Femur (tissue), 1 donor: ENCODE results near the gene AGBL4.

Experiments
- DNase-seq: peaks from one replicate; pipeline ENCODE4 v3.0.0-alpha.2; 2017

The AGBL4 gene

GRCh38 chr1:48936436-48936835, 1087.3 kb downstream of the AGBL4 start:
- DNase-seq = no peak

- DNase-seq = no peak
Measured at GRCh38 chr1:48932366-48932765, 1091.4 kb downstream of the AGBL4 start.

GRCh38 chr1:48931506-48932192, 1092.1 kb downstream of the AGBL4 start:
- no peak for DNase-seq

- DNase-seq = no peak
Measured at GRCh38 chr1:48930011-48930410, 1093.7 kb downstream of the AGBL4 start.

GRCh38 chr1:48924099-48924498, 1099.7 kb downstream of the AGBL4 start:
- no peak for DNase-seq

GRCh38 chr1:48923116-48923515, 1100.6 kb downstream of the AGBL4 start:
- no peak for DNase-seq

GRCh38 chr1:48920851-48921250, 1102.9 kb downstream of the AGBL4 start:
- no peak for DNase-seq

GRCh38 chr1:48917901-48918603, 1105.7 kb downstream of the AGBL4 start:
- DNase-seq = no peak

- DNase-seq = no peak
Measured at GRCh38 chr1:48917070-48917454, 1106.7 kb downstream of the AGBL4 start.

GRCh38 chr1:48916130-48917069, 1107.4 kb downstream of the AGBL4 start:
- peak; percentile 37 for DNase-seq

GRCh38 chr1:48908606-48909005, 1115.1 kb downstream of the AGBL4 start:
- DNase-seq = no peak

GRCh38 chr1:48906729-48907128, 1117.0 kb downstream of the AGBL4 start:
- DNase-seq = no peak

- DNase-seq = no peak
Measured at GRCh38 chr1:48906164-48906563, 1117.6 kb downstream of the AGBL4 start.

GRCh38 chr1:48903291-48903690, 1120.5 kb downstream of the AGBL4 start:
- DNase-seq = no peak

GRCh38 chr1:48898894-48899293, 1124.9 kb downstream of the AGBL4 start:
- no peak for DNase-seq

GRCh38 chr1:48889615-48890014, 1134.1 kb downstream of the AGBL4 start:
- no peak for DNase-seq

GRCh38 chr1:48889082-48889481, 1134.7 kb downstream of the AGBL4 start:
- DNase-seq = no peak

GRCh38 chr1:48887796-48888195, 1136.0 kb downstream of the AGBL4 start:
- no peak for DNase-seq

- DNase-seq = no peak
Measured at GRCh38 chr1:48882020-48882419, 1141.7 kb downstream of the AGBL4 start.

GRCh38 chr1:48878191-48878940, 1145.4 kb downstream of the AGBL4 start:
- no peak for DNase-seq

- DNase-seq = no peak
Measured at GRCh38 chr1:48876330-48876785, 1147.4 kb downstream of the AGBL4 start.

- no peak for DNase-seq
Measured at GRCh38 chr1:48875552-48876329, 1148.0 kb downstream of the AGBL4 start.
